LHCN-M2 (cell line): ENCODE results near the gene TAF11L2. TPM values are rescaled to one million over a fixed set of nuclear protein-coding genes. Genes with fewer than 3 reads are reported as not detected.
"Not testable (repeated sequence)": the region's sequence is repeated elsewhere in the genome, so short reads cannot be mapped to it uniquely, and the experiment has no call there.

ENCODE experiments used
- DNase-seq: peaks from one replicate; pipeline ENCODE4 v3.0.0-alpha.2; 2012; ENCODE audit warnings: low read depth
- polyA plus RNA-seq: library from polyadenylated mRNA; unstranded; fragments of >200 nt; gene quantifications from one replicate; pipeline ENCODE4 v1.2.1, GENCODE V29; 2012; ENCODE audit warnings: missing spikeins
- total RNA-seq: library from RNA; depleted of rRNA; stranded (reverse); fragments of >200 nt; gene quantifications from 2 replicates; pipeline ENCODE4 v1.2.3, GENCODE V29; 2014; rRNA removed

Gene TAF11L2
- not detected in 2 replicates for total RNA-seq
- not detected for polyA plus RNA-seq

- not testable (repeated sequence) for DNase-seq
Observed at GRCh38 chr5:17497931-17498330, at the start of gene TAF11L2. TSS of gene TAF11L2 (plus strand) at chr5:17498231.

- no peak for DNase-seq
Observed at GRCh38 chr5:17448877-17449276, 49.2 kb upstream of the TAF11L2 start.

- DNase-seq, result no peak
Observed at GRCh38 chr5:17452936-17453335, 45.1 kb upstream of the TAF11L2 start.

GRCh38 chr5:17455942-17456341 is 42.1 kb upstream of the TAF11L2 start:
- DNase-seq, result no peak

- no peak for DNase-seq
Observed at GRCh38 chr5:17461793-17462192, 36.2 kb upstream of the TAF11L2 start.

GRCh38 chr5:17463653-17464052 is 34.4 kb upstream of the TAF11L2 start:
- DNase-seq, result no peak

GRCh38 chr5:17470064-17470463 is 28.0 kb upstream of the TAF11L2 start:
- no peak for DNase-seq

GRCh38 chr5:17475064-17475463 is 23.0 kb upstream of the TAF11L2 start:
- DNase-seq, result not testable (repeated sequence)

GRCh38 chr5:17477043-17477442 is 21.0 kb upstream of the TAF11L2 start:
- DNase-seq, result no peak

GRCh38 chr5:17477573-17478265 is 20.3 kb upstream of the TAF11L2 start:
- no peak for DNase-seq

- DNase-seq, result no peak
Observed at GRCh38 chr5:17481378-17481777, 16.7 kb upstream of the TAF11L2 start.

- DNase-seq, result no peak
Observed at GRCh38 chr5:17482790-17483189, 15.2 kb upstream of the TAF11L2 start.

- not testable (repeated sequence) for DNase-seq
Observed at GRCh38 chr5:17486464-17487173, 11.4 kb upstream of the TAF11L2 start.

GRCh38 chr5:17487174-17487512 is 10.9 kb upstream of the TAF11L2 start:
- no peak for DNase-seq

GRCh38 chr5:17491257-17491656 is 6.8 kb upstream of the TAF11L2 start:
- not testable (repeated sequence) for DNase-seq

GRCh38 chr5:17492770-17493169 is 5.3 kb upstream of the TAF11L2 start:
- no peak for DNase-seq

GRCh38 chr5:17497446-17497845 is 585 bp upstream of the TAF11L2 start:
- no peak for DNase-seq

GRCh38 chr5:17511775-17512325 is 13.8 kb downstream of the TAF11L2 start:
- no peak for DNase-seq

GRCh38 chr5:17517526-17517925 is 19.5 kb downstream of the TAF11L2 start:
- not testable (repeated sequence) for DNase-seq

- DNase-seq, result not testable (repeated sequence)
Observed at GRCh38 chr5:17518067-17518466, 20.0 kb downstream of the TAF11L2 start, which contains the start of gene TAF11L3. TSS of gene TAF11L3 (plus strand) at chr5:17518367.

GRCh38 chr5:17519508-17519907 is 21.5 kb downstream of the TAF11L2 start:
- not testable (repeated sequence) for DNase-seq

- not testable (repeated sequence) for DNase-seq
Observed at GRCh38 chr5:17521501-17521900, 23.5 kb downstream of the TAF11L2 start, which contains the start of gene TAF11L4. TSS of gene TAF11L4 (plus strand) at chr5:17521801.

- not testable (repeated sequence) for DNase-seq
Observed at GRCh38 chr5:17524935-17525334, 26.9 kb downstream of the TAF11L2 start, which contains the start of gene TAF11L5. TSS of gene TAF11L5 (plus strand) at chr5:17525235.
